Naive thymus-derived CD4-positive, alpha-beta T cell (primary cell): ENCODE data around the gene GAL. TPM values are rescaled to one million over a fixed set of nuclear protein-coding genes. Genes with fewer than 3 reads are reported as not detected.

Experiments used
- ATAC-seq: fragments of 150-1000 bp; cut with Tn5 transposase; 2 replicates; pipeline ENCODE4 v1.10.0; 2021; ENCODE audit warnings: mild to moderate bottlenecking, moderate library complexity
- CTCF ChIA-PET: fragments of 350-600 bp; sonication (Branson Sonifier 250); formaldehyde crosslinking; loops from one replicate; lab custom pipeline; 2021; ENCODE audit warnings: antibody characterized with exemption; lab: Charles Lee
- POLR2A ChIA-PET: fragments of 350-600 bp; sonication (Branson Sonifier 250); formaldehyde crosslinking; loops from one replicate; lab custom pipeline; 2021; ENCODE audit warnings: antibody characterized with exemption, inconsistent platforms; lab: Charles Lee
- DNase-seq, 9 donors: peaks; one replicate each; pipeline versions ENCODE4 v3.0.0 to v3.0.0-alpha.2; 2020 to 2022; ENCODE audit warnings: mixed read lengths in 1 of 9
- H3K27ac ChIP-seq: one replicate; pipeline ENCODE4 v1.7.0; 2013; ENCODE audit warnings: mild to moderate bottlenecking, low read depth, low read length, moderate library complexity
- H3K27me3 ChIP-seq, 2 donors: one replicate each; pipeline ENCODE4 v1.7.0; 2013; ENCODE audit warnings: low read length in 2 of 2, mild to moderate bottlenecking in 2 of 2, moderate library complexity in 2 of 2; ENCODE audit not compliant: control insufficient read depth in 2 of 2, insufficient read depth in 2 of 2
- H3K36me3 ChIP-seq, 3 experiments: 1 replicate in 2 of 3; 2 replicates in 1 of 3; pipeline ENCODE4 v1.7.0; 2013; ENCODE audit warnings: low read length in 3 of 3, mild to moderate bottlenecking in 3 of 3, moderate library complexity in 1 of 3; ENCODE audit not compliant: insufficient read depth in 3 of 3, control insufficient read depth in 2 of 3
- H3K4me1 ChIP-seq, 2 donors: one replicate each; pipeline ENCODE4 v1.7.0; 2013; ENCODE audit warnings: low read length in 2 of 2, mild to moderate bottlenecking in 2 of 2, moderate library complexity in 1 of 2; ENCODE audit not compliant: control insufficient read depth in 2 of 2, insufficient read depth in 2 of 2
- H3K4me3 ChIP-seq: 2 replicates; pipeline ENCODE4 v1.7.0; 2013; ENCODE audit warnings: mild to moderate bottlenecking, low read length
- H3K9me3 ChIP-seq, 3 experiments: 1 replicate in 2 of 3; 2 replicates in 1 of 3; pipeline ENCODE4 v1.7.0; 2013; ENCODE audit warnings: low read length in 3 of 3; ENCODE audit not compliant: control insufficient read depth in 2 of 3
- H3K27ac Mint-ChIP-seq, 9 donors: one replicate each; pipeline ENCODE4 v1.8.0; 2020 to 2022; ENCODE audit warnings: mixed read lengths in 9 of 9, mild to moderate bottlenecking in 8 of 9, moderate library complexity in 5 of 9, inconsistent platforms in 2 of 9
- H3K27me3 Mint-ChIP-seq, 5 donors: one replicate each; pipeline ENCODE4 v1.8.0; 2021 to 2022; ENCODE audit warnings: mixed read lengths in 5 of 5, mild to moderate bottlenecking in 1 of 5
- H3K36me3 Mint-ChIP-seq, 5 donors: one replicate each; pipeline ENCODE4 v1.8.0; 2020 to 2022; ENCODE audit warnings: mixed read lengths in 5 of 5, mild to moderate bottlenecking in 3 of 5, inconsistent platforms in 1 of 5
- H3K4me1 Mint-ChIP-seq, 7 donors: one replicate each; pipeline ENCODE4 v1.8.0; 2020 to 2022; ENCODE audit warnings: mixed read lengths in 7 of 7, mild to moderate bottlenecking in 3 of 7, inconsistent platforms in 1 of 7
- H3K4me3 Mint-ChIP-seq, 10 donors: one replicate each; pipeline ENCODE4 v1.8.0; 2020 to 2022; ENCODE audit warnings: mild to moderate bottlenecking in 10 of 10, mixed read lengths in 10 of 10, moderate library complexity in 6 of 10, inconsistent platforms in 2 of 10
- H3K9me3 Mint-ChIP-seq, 11 donors: one replicate each; pipeline ENCODE4 v1.8.0; 2020 to 2022; ENCODE audit warnings: mixed read lengths in 11 of 11, mild to moderate bottlenecking in 4 of 11, inconsistent platforms in 1 of 11, moderate library complexity in 1 of 11
- intact Hi-C, 2 donors: fragments of 100-400 bp; cut with micrococcal nuclease; formaldehyde crosslinking; loops; one replicate each; pipeline ENCODE4 v1.15.1; 2023
- polyA plus RNA-seq, 2 donors: library from polyadenylated mRNA; unstranded; fragments of 300-500 nt; fragmentation: Illumina TruSeq; gene quantifications; one replicate each; pipeline ENCODE4 v1.2.3, GENCODE V29; 2021
- total RNA-seq, 6 experiments: library from RNA in 5 of 6; stranded (reverse) in 5 of 6; gene quantifications; 1 replicate in 5 of 6; 2 replicates in 1 of 6; pipeline ENCODE4 v1.2.3 and lab custom pipeline; 2021 to 2026

The GAL gene
- total and polyA plus RNA-seq, 7 experiments from 2014 or later, result not detected

- no peak overlapping the region for H3K4me3 Mint-ChIP-seq
- DNase-seq (no peak), ATAC-seq (no peak)
- H3K27me3 ChIP-seq, result no peaks in the 10 kb centered on the region
- peaks cover 0 to 14% (median 0%) of the 10 kb centered on the region in 3 experiments for H3K9me3 ChIP-seq
- CTCF ChIA-PET, result no interaction called here
- peaks cover 0 to 5% (median 0%) of the 10 kb centered on the region in 7 donors for H3K4me1 Mint-ChIP-seq
- H3K4me3 ChIP-seq, result no peak overlapping the region
- H3K36me3 Mint-ChIP-seq, result peaks cover 3 to 12% (median 6%) of the 10 kb centered on the region in 5 donors
- H3K27ac ChIP-seq, result no peak overlapping the region
- no peaks in the 10 kb centered on the region for H3K36me3 ChIP-seq
- intact Hi-C loops, result no loop called here
- POLR2A ChIA-PET, result no interaction called here
- no peaks in the 10 kb centered on the region for H3K4me1 ChIP-seq
- H3K9me3 Mint-ChIP-seq, result peaks cover 10 to 41% (median 15%) of the 10 kb centered on the region in 11 donors
- H3K27me3 Mint-ChIP-seq, result peaks cover 0 to 16% (median 10%) of the 10 kb centered on the region in 5 donors
- H3K27ac Mint-ChIP-seq, result no peak overlapping the region
Measured at GRCh38 chr11:68643585-68643984, 40.8 kb upstream of the GAL start.

GRCh38 chr11:68646832-68647231 lies 37.5 kb upstream of the GAL start:
- ChIA-PET POLR2A (no interaction called here), CTCF (no interaction called here)
- no peaks in the 10 kb centered on the region for H3K4me1 ChIP-seq
- H3K27ac ChIP-seq, result no peak overlapping the region
- Mint-ChIP-seq H3K27me3 (peaks cover 7 to 22% (median 16%) of the 10 kb centered on the region in 5 donors), H3K9me3 (peaks cover 10 to 41% (median 15%) of the 10 kb centered on the region in 11 donors), H3K36me3 (peaks cover 3 to 12% (median 6%) of the 10 kb centered on the region in 5 donors), H3K4me3 (no peak overlapping the region), H3K4me1 (peaks cover 0 to 5% (median 0%) of the 10 kb centered on the region in 7 donors), H3K27ac (no peak overlapping the region)
- no peaks in the 10 kb centered on the region for H3K36me3 ChIP-seq
- no peak for ATAC-seq
- no peaks in the 10 kb centered on the region for H3K27me3 ChIP-seq
- H3K9me3 ChIP-seq, result peaks cover 0 to 14% (median 0%) of the 10 kb centered on the region in 3 experiments
- no peak overlapping the region for H3K4me3 ChIP-seq
- no peak for DNase-seq
- intact Hi-C loops, result no loop called here

GRCh38 chr11:68649851-68650555 lies 34.3 kb upstream of the GAL start:
- peaks cover 9 to 37% (median 15%) of the 10 kb centered on the region in 11 donors for H3K9me3 Mint-ChIP-seq
- Histone ChIP-seq H3K36me3 (no peaks in the 10 kb centered on the region), H3K27ac (no peak overlapping the region), H3K4me3 (no peak overlapping the region), H3K27me3 (no peaks in the 10 kb centered on the region), H3K4me1 (no peaks in the 10 kb centered on the region), H3K9me3 (peaks cover 0 to 14% (median 0%) of the 10 kb centered on the region in 3 experiments)
- DNase-seq (no peak), ATAC-seq (no peak)
- no peak overlapping the region for H3K27ac Mint-ChIP-seq
- ChIA-PET POLR2A (no interaction called here), CTCF (no interaction called here)
- H3K4me3 Mint-ChIP-seq, result peak overlapping the region in 1 of 10 donors; percentile 5
- peaks cover 7 to 24% (median 22%) of the 10 kb centered on the region in 5 donors for H3K27me3 Mint-ChIP-seq
- no peaks in the 10 kb centered on the region for H3K4me1 Mint-ChIP-seq
- intact Hi-C loops, result no loop called here
- H3K36me3 Mint-ChIP-seq, result peaks cover 3 to 11% (median 4%) of the 10 kb centered on the region in 5 donors

GRCh38 chr11:68650801-68651200 lies 33.5 kb upstream of the GAL start:
- Mint-ChIP-seq H3K4me3 (no peak overlapping the region), H3K36me3 (peaks cover 3 to 11% (median 6%) of the 10 kb centered on the region in 5 donors), H3K27me3 (peaks cover 7 to 30% (median 22%) of the 10 kb centered on the region in 5 donors), H3K4me1 (no peaks in the 10 kb centered on the region), H3K27ac (no peak overlapping the region), H3K9me3 (peaks cover 9 to 37% (median 15%) of the 10 kb centered on the region in 11 donors)
- no peak for DNase-seq
- Histone ChIP-seq H3K36me3 (no peaks in the 10 kb centered on the region), H3K9me3 (peaks cover 0 to 14% (median 0%) of the 10 kb centered on the region in 3 experiments), H3K27me3 (no peaks in the 10 kb centered on the region), H3K4me3 (no peak overlapping the region), H3K4me1 (no peaks in the 10 kb centered on the region), H3K27ac (no peak overlapping the region)
- intact Hi-C loops, result no loop called here
- ChIA-PET CTCF (no interaction called here), POLR2A (no interaction called here)
- ATAC-seq, result no peak

- Mint-ChIP-seq H3K36me3 (peaks cover under 1 to 8% (median 6%) of the 10 kb centered on the region in 5 donors), H3K9me3 (peaks cover 4 to 33% (median 10%) of the 10 kb centered on the region in 11 donors), H3K4me1 (no peaks in the 10 kb centered on the region), H3K27me3 (peaks cover 7 to 31% (median 17%) of the 10 kb centered on the region in 5 donors), H3K4me3 (no peak overlapping the region), H3K27ac (no peak overlapping the region)
- Histone ChIP-seq H3K4me1 (no peaks in the 10 kb centered on the region), H3K27ac (no peak overlapping the region), H3K9me3 (peaks cover 0 to 14% (median 0%) of the 10 kb centered on the region in 3 experiments), H3K4me3 (no peak overlapping the region), H3K36me3 (no peaks in the 10 kb centered on the region), H3K27me3 (no peaks in the 10 kb centered on the region)
- DNase-seq (no peak), ATAC-seq (no peak)
- intact Hi-C loops, result no loop called here
- POLR2A ChIA-PET, result no interaction called here
- CTCF ChIA-PET, result no interaction called here
Measured at GRCh38 chr11:68651208-68651984, 32.9 kb upstream of the GAL start.

GRCh38 chr11:68651985-68652682 lies 32.2 kb upstream of the GAL start:
- Mint-ChIP-seq H3K27ac (no peak overlapping the region), H3K4me3 (no peak overlapping the region), H3K9me3 (peaks cover 4 to 25% (median 6%) of the 10 kb centered on the region in 11 donors), H3K27me3 (peaks cover 6 to 31% (median 11%) of the 10 kb centered on the region in 5 donors), H3K4me1 (no peaks in the 10 kb centered on the region), H3K36me3 (peaks cover 0 to 5% (median 4%) of the 10 kb centered on the region in 5 donors)
- H3K4me3 ChIP-seq, result no peak overlapping the region
- ATAC-seq (no peak), DNase-seq (no peak)
- peaks cover 0 to 7% (median 0%) of the 10 kb centered on the region in 3 experiments for H3K9me3 ChIP-seq
- H3K36me3 ChIP-seq, result no peaks in the 10 kb centered on the region
- H3K27ac ChIP-seq, result no peak overlapping the region
- no peaks in the 10 kb centered on the region for H3K27me3 ChIP-seq
- intact Hi-C loops, result no loop called here
- ChIA-PET POLR2A (no interaction called here), CTCF (no interaction called here)
- no peaks in the 10 kb centered on the region for H3K4me1 ChIP-seq
